ENCODE data around the gene SIGLEC12.

GRCh38 chr19:51524666-51525264 lies 23.2 kb upstream of the SIGLEC12 start:
- TF ChIP-seq POLR2AphosphoS5 (IDR thresholded peaks at IDR 0.05; ENCODE audit: low read depth, low read length) = no peak
- TF ChIP-seq TAF1 (IDR thresholded peaks at IDR 0.05; ENCODE audit: borderline replicate concordance, insufficient read depth, low read length) = no peak
- TF ChIP-seq, protein P1, sequence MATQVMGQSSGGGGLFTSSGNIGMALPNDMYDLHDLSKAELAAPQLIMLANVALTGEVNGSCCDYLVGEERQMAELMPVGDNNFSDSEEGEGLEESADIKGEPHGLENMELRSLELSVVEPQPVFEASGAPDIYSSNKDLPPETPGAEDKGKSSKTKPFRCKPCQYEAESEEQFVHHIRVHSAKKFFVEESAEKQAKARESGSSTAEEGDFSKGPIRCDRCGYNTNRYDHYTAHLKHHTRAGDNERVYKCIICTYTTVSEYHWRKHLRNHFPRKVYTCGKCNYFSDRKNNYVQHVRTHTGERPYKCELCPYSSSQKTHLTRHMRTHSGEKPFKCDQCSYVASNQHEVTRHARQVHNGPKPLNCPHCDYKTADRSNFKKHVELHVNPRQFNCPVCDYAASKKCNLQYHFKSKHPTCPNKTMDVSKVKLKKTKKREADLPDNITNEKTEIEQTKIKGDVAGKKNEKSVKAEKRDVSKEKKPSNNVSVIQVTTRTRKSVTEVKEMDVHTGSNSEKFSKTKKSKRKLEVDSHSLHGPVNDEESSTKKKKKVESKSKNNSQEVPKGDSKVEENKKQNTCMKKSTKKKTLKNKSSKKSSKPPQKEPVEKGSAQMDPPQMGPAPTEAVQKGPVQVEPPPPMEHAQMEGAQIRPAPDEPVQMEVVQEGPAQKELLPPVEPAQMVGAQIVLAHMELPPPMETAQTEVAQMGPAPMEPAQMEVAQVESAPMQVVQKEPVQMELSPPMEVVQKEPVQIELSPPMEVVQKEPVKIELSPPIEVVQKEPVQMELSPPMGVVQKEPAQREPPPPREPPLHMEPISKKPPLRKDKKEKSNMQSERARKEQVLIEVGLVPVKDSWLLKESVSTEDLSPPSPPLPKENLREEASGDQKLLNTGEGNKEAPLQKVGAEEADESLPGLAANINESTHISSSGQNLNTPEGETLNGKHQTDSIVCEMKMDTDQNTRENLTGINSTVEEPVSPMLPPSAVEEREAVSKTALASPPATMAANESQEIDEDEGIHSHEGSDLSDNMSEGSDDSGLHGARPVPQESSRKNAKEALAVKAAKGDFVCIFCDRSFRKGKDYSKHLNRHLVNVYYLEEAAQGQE (IDR thresholded peaks at IDR 0.05; ENCODE audit: insufficient read depth in 1 of 2, low read depth in 2 of 2, low read length in 2 of 2) = no peak
- no peak for TF ChIP-seq SIN3A (IDR thresholded peaks at IDR 0.05; ENCODE audit: borderline replicate concordance, insufficient read depth, low read length)
- TF ChIP-seq FOXP2 (optimal IDR thresholded peaks at IDR 0.05; ENCODE audit: borderline replicate concordance, extremely low read depth, extremely low read length, insufficient read depth) = no peak
